H1 (cell line): ENCODE results near the gene MRC2. TPM values are rescaled to one million over a fixed set of nuclear protein-coding genes. Genes with fewer than 3 reads are reported as not detected.

Experiments
- CTCF ChIA-PET: fragments of 300-600 bp; sonication (Branson Sonifier 250); formaldehyde crosslinking; loops from one replicate; lab custom pipeline; 2021; ENCODE audit not compliant: partially characterized antibody; lab: Charles Lee
- POLR2A ChIA-PET: fragments of 300-600 bp; sonication (Branson Sonifier 250); formaldehyde crosslinking; loops from one replicate; lab custom pipeline; 2021; ENCODE audit warnings: inconsistent platforms; ENCODE audit not compliant: partially characterized antibody; lab: Charles Lee
- DNase-seq, 2 experiments: peaks; one replicate each; pipeline versions ENCODE4 v3.0.0 to v3.0.0-alpha.2; 2010 to 2022; ENCODE audit warnings: low spot score in 2 of 2, low read depth in 1 of 2, mixed read lengths in 1 of 2
- FAIRE-seq: peaks from 2 replicates; lab custom pipeline; 2011; peaks lifted over from hg19 to GRCh38; lab: Jason Lieb, UNC
- H2AFZ ChIP-seq: 2 replicates; pipeline ENCODE4 v1.8.1; 2012; ENCODE audit warnings: low read length, inconsistent platforms
- H2AK5ac ChIP-seq: 2 replicates; pipeline ENCODE4 v1.6.1; 2013; ENCODE audit warnings: low read depth, low read length
- H2BK120ac ChIP-seq: replicated peaks from 2 replicates; pipeline ENCODE3; 2013; ENCODE audit warnings: low read depth, low read length, inconsistent platforms
- H2BK12ac ChIP-seq: 2 replicates; pipeline ENCODE4 v1.6.1; 2013; ENCODE audit warnings: low read depth, low read length
- H2BK15ac ChIP-seq: 2 replicates; pipeline ENCODE4 v1.6.1; 2013; ENCODE audit warnings: low read length
- H2BK20ac ChIP-seq: 2 replicates; pipeline ENCODE4 v1.6.1; 2013; ENCODE audit warnings: low read length
- H2BK5ac ChIP-seq: 2 replicates; pipeline ENCODE4 v1.6.1; 2013; ENCODE audit warnings: low read depth, low read length
- H3K14ac ChIP-seq: 2 replicates; pipeline ENCODE4 v1.6.1; 2013; ENCODE audit warnings: inconsistent platforms; ENCODE audit not compliant: insufficient read length
- H3K18ac ChIP-seq: 2 replicates; pipeline ENCODE4 v1.6.1; 2013; ENCODE audit warnings: low read length; ENCODE audit errors: extremely low read depth
- H3K23ac ChIP-seq: 2 replicates; pipeline ENCODE4 v1.6.1; 2013; ENCODE audit warnings: inconsistent platforms; ENCODE audit not compliant: insufficient read length
- H3K23me2 ChIP-seq: 2 replicates; pipeline ENCODE4 v1.6.1; 2013; ENCODE audit warnings: low read depth, low read length
- H3K27ac ChIP-seq: 2 replicates; pipeline ENCODE4 v1.6.1; 2011; ENCODE audit warnings: low read depth, low read length, inconsistent platforms
- H3K27me3 ChIP-seq, 4 experiments: replicated peaks in 1 of 4; 1 replicate in 1 of 4; 2 replicates in 3 of 4; pipeline versions ENCODE4 v1.6.1 to v1.8.1; 2011 to 2013; ENCODE audit warnings: low read length in 3 of 4, mild to moderate bottlenecking in 3 of 4, inconsistent platforms in 2 of 4, mixed read lengths in 2 of 4, moderate library complexity in 1 of 4; ENCODE audit not compliant: control insufficient read depth in 3 of 4, insufficient read depth in 3 of 4; ENCODE audit errors: extremely low read depth in 1 of 4
- H3K36me3 ChIP-seq, 4 experiments: 2 replicates each; pipeline versions ENCODE4 v1.6.1 to v1.8.1; 2011 to 2013; ENCODE audit warnings: mild to moderate bottlenecking in 4 of 4, low read length in 3 of 4, moderate library complexity in 2 of 4, control low read depth in 1 of 4, inconsistent platforms in 1 of 4; ENCODE audit not compliant: insufficient read depth in 4 of 4, control insufficient read depth in 2 of 4
- H3K4ac ChIP-seq: replicated peaks from 2 replicates; pipeline ENCODE3; 2013; ENCODE audit warnings: low read length, low read depth, mixed read lengths, inconsistent platforms; ENCODE audit not compliant: insufficient read length
- H3K4me1 ChIP-seq, 4 experiments: replicated peaks in 1 of 4; 1 replicate in 1 of 4; 2 replicates in 3 of 4; pipeline versions ENCODE4 v1.6.1 to v1.8.1; 2011 to 2013; ENCODE audit warnings: low read length in 3 of 4, inconsistent platforms in 2 of 4, mixed read lengths in 1 of 4; ENCODE audit not compliant: insufficient read depth in 4 of 4, control insufficient read depth in 3 of 4
- H3K4me2 ChIP-seq, 2 experiments: 2 replicates each; pipeline versions ENCODE4 v1.6.1 to v1.8.1; 2011 to 2013; ENCODE audit warnings: low read depth in 2 of 2, low read length in 2 of 2, control low read depth in 1 of 2, inconsistent platforms in 1 of 2, mild to moderate bottlenecking in 1 of 2; ENCODE audit not compliant: insufficient read depth in 1 of 2
- H3K4me3 ChIP-seq, 4 experiments: fragments of 200-600, 300-600 bp in 1 of 4; sonication (generic), shearing (Covaris generic), sonication (Bioruptor Twin) in 1 of 4; 2 replicates each; pipeline versions ENCODE4 v1.5.1 to v1.8.1; 2011 to 2016; ENCODE audit warnings: low read length in 4 of 4, low read depth in 3 of 4, control low read depth in 2 of 4, inconsistent platforms in 2 of 4, mild to moderate bottlenecking in 2 of 4, mixed read lengths in 1 of 4, moderate library complexity in 1 of 4; ENCODE audit not compliant: insufficient read depth in 2 of 4; ENCODE audit errors: extremely low read depth in 1 of 4
- H3K56ac ChIP-seq: replicated peaks from 2 replicates; pipeline ENCODE3; 2013; ENCODE audit warnings: low read depth, mild to moderate bottlenecking, mixed read lengths, low read length, inconsistent platforms; ENCODE audit not compliant: insufficient read length
- H3K79me1 ChIP-seq: 2 replicates; pipeline ENCODE4 v1.6.1; 2013; ENCODE audit warnings: low read depth, low read length, control low read depth
- H3K79me2 ChIP-seq, 2 experiments: 2 replicates each; pipeline versions ENCODE4 v1.6.1 to v1.8.1; 2012 to 2013; ENCODE audit warnings: low read length in 2 of 2, mild to moderate bottlenecking in 2 of 2, inconsistent platforms in 1 of 2; ENCODE audit not compliant: insufficient read depth in 2 of 2, control insufficient read depth in 1 of 2
- H3K9ac ChIP-seq, 4 experiments: replicated peaks in 1 of 4; 1 replicate in 1 of 4; 2 replicates in 3 of 4; pipeline versions ENCODE4 v1.6.1 to v1.8.1; 2011 to 2013; ENCODE audit warnings: low read depth in 3 of 4, low read length in 3 of 4, control low read depth in 2 of 4, mild to moderate bottlenecking in 2 of 4, moderate library complexity in 2 of 4, inconsistent platforms in 1 of 4; ENCODE audit errors: extremely low read depth in 1 of 4
- H3K9me3 ChIP-seq, 2 experiments: 2 replicates each; pipeline versions ENCODE4 v1.6.1 to v1.8.1; 2012 to 2013; ENCODE audit warnings: mild to moderate bottlenecking in 2 of 2, moderate library complexity in 2 of 2, control low read depth in 1 of 2, inconsistent platforms in 1 of 2, low read depth in 1 of 2, low read length in 1 of 2, mixed read lengths in 1 of 2; ENCODE audit not compliant: insufficient read depth in 2 of 2
- H4K20me1 ChIP-seq, 2 experiments: replicated peaks in 1 of 2; 2 replicates each; pipeline versions ENCODE3 to v1.8.1; 2011 to 2013; ENCODE audit warnings: inconsistent platforms in 2 of 2, low read length in 2 of 2, mild to moderate bottlenecking in 1 of 2; ENCODE audit not compliant: insufficient read depth in 2 of 2, control insufficient read depth in 1 of 2
- H4K5ac ChIP-seq: 2 replicates; pipeline ENCODE4 v1.6.1; 2013; ENCODE audit warnings: low read length, low read depth, mixed read lengths, inconsistent platforms; ENCODE audit not compliant: insufficient read length
- H4K8ac ChIP-seq: 2 replicates; pipeline ENCODE4 v1.8.0; 2013; ENCODE audit warnings: mild to moderate bottlenecking, moderate library complexity, low read length, inconsistent platforms; ENCODE audit not compliant: insufficient read depth; ENCODE audit errors: extremely low read depth
- H4K91ac ChIP-seq: replicated peaks from 2 replicates; pipeline ENCODE3; 2013; ENCODE audit warnings: low read length, mixed read lengths, inconsistent platforms; ENCODE audit not compliant: insufficient read length
- ASH2L ChIP-seq: fragments of 200-600, 300-600 bp; sonication (generic); IDR thresholded peaks from one replicate; pipeline ENCODE4 v1.7.1; 2017; ENCODE audit warnings: low read length
- BRCA1 ChIP-seq: IDR thresholded peaks from 2 replicates; pipeline ENCODE4 v1.6.1; 2012; ENCODE audit warnings: low read depth, low read length, improper control_type of control experiment
- CREB1 ChIP-seq: IDR thresholded peaks from 2 replicates; pipeline ENCODE4 v1.6.1; 2012; ENCODE audit warnings: inconsistent platforms
- E2F6 ChIP-seq: IDR thresholded peaks from 2 replicates; pipeline ENCODE4 v1.6.1; 2012; ENCODE audit warnings: inconsistent platforms
- RBBP5 ChIP-seq: IDR thresholded peaks from 2 replicates; pipeline ENCODE4 v1.7.1; 2012; ENCODE audit warnings: low read depth, mild to moderate bottlenecking, inconsistent platforms, low read length, moderate library complexity, borderline replicate concordance
- RXRA ChIP-seq: IDR thresholded peaks from 2 replicates; pipeline ENCODE4 v1.6.1; 2011; ENCODE audit warnings: low read depth, mild to moderate bottlenecking, low read length, moderate library complexity; ENCODE audit not compliant: insufficient read depth
- SAP30 ChIP-seq: fragments of 300-600 bp; sonication (generic); IDR thresholded peaks from 2 replicates; pipeline ENCODE4 v1.7.1; 2012; ENCODE audit warnings: low read length, moderate library complexity, mild to moderate bottlenecking, inconsistent platforms; ENCODE audit not compliant: insufficient read depth, insufficient replicate concordance
- SIRT6 ChIP-seq: IDR thresholded peaks from one replicate; pipeline ENCODE4 v1.7.1; 2012; ENCODE audit warnings: low read length, inconsistent platforms
- SIX5 ChIP-seq: IDR thresholded peaks from 2 replicates; pipeline ENCODE4 v1.6.1; 2011; ENCODE audit warnings: mild to moderate bottlenecking, low read depth, low read length
- TAF7 ChIP-seq: optimal IDR thresholded peaks from 2 replicates; pipeline ENCODE3; 2011; ENCODE audit warnings: low read depth, mild to moderate bottlenecking, inconsistent platforms, low read length, moderate library complexity, borderline replicate concordance
- TCF12 ChIP-seq: IDR thresholded peaks from 2 replicates; pipeline ENCODE4 v1.6.1; 2011; ENCODE audit warnings: low read depth, mild to moderate bottlenecking, low read length
- WGBS, 2 experiments: shearing (Covaris generic) in 1 of 2; methylation state at CpG; one replicate each; pipeline versions ENCODE4 v1.1.6 to v1.1.7; 2013 to 2015; ENCODE audit warnings: low lambda C conversion rate in 2 of 2, mixed read lengths in 2 of 2, inconsistent platforms in 1 of 2, low coverage in 1 of 2, missing lambda C conversion rate in 1 of 2; ENCODE audit not compliant: insufficient replicate concordance in 2 of 2, insufficient coverage in 1 of 2, insufficient read length in 1 of 2; ENCODE audit errors: extremely low coverage in 1 of 2, missing lambda C conversion rate in 1 of 2; 5-methylcytosine and 5-hydroxymethylcytosine counted together
- polyA plus RNA-seq, 7 experiments: library from polyadenylated mRNA; depleted of rRNA in 3 of 7; stranded (reverse) in 5 of 7; unstranded in 2 of 7; fragments of >200 nt in 5 of 7; fragments of 200-250 nt in 2 of 7; gene quantifications; 1 replicate in 5 of 7; 2 replicates in 1 of 7; 4 replicates in 1 of 7; pipeline versions ENCODE4 v1.2.1 to v1.2.3, GENCODE V29; 2011 to 2013; ENCODE audit warnings: missing spikeins in 2 of 7, mixed read lengths in 2 of 7
- total RNA-seq: library from RNA; stranded (reverse); fragmentation: NEBNext Ultra II Directional; extraction: Animal tissue kit (Norgen Biotek cat#: 25700); gene quantifications from 2 replicates; pipeline ENCODE4 v1.2.1, GENCODE V29; 2021

Gene MRC2
- total and polyA plus RNA-seq, 2 of the 8 experiments (the other 6 are each of a cell fraction or from before 2014, with no cell fraction given), result 7.0 to 24.2 TPM

DNA sequence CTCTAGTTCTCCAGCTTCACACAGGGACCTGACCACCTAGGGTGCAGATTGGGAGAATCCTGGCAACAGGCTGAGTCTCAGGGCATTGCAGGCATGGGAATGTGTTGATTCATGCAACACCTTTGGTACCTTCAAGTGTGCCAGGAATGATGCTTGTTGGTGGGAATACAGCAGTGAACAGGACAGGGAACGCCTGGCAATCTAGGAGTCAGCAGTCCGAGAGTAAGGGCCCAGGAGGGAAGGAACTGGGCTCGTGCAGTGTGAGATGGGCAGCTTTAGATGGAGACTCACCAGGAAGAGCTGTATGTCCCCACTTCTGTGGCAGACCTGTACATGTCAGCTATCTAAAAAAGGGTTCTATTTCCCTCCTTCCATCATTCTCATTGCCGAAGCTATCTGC lies 12.0 kb upstream of the MRC2 start:
- peaks cover 7 to 22% (median 11%) of the 10 kb centered on the region in 4 experiments for H3K36me3 ChIP-seq
- no peak overlapping the region for H2BK20ac ChIP-seq
- H3K56ac ChIP-seq, result no peak overlapping the region
- H3K79me1 ChIP-seq, result peaks cover 3% of the 10 kb centered on the region; the same call in 1 of the 2 replicates
- no peak overlapping the region for H3K4ac ChIP-seq
- H2BK120ac ChIP-seq, result no peak overlapping the region
- WGBS, 2 experiments, result 82% methylated on average over 4 of the region's 4 CpGs; no CpG with 5 or more reads in 1 of the 2 experiments
- H4K91ac ChIP-seq, result no peak overlapping the region
- H3K18ac ChIP-seq, result no peak overlapping the region
- no peak overlapping the region for H4K8ac ChIP-seq
- DNase-seq (no peak), FAIRE-seq (no peak)
- H3K23me2 ChIP-seq, result no peaks in the 10 kb centered on the region
- H3K4me1 ChIP-seq, result peaks cover 0 to 12% (median 6%) of the 10 kb centered on the region in 4 experiments; a peak in 6 of 7 replicates
- no peak overlapping the region for H3K4me2 ChIP-seq
- POLR2A ChIA-PET, result no interaction called here
- H4K20me1 ChIP-seq, result no peaks in the 10 kb centered on the region
- H3K9me3 ChIP-seq, result no peaks in the 10 kb centered on the region
- H3K27me3 ChIP-seq, result no peaks in the 10 kb centered on the region
- no peak overlapping the region for H2AFZ ChIP-seq
- 0 out of 2 replicates have a peak overlapping the region, but pooled peaks have one; percentile 15 for H2BK5ac ChIP-seq
- H3K23ac ChIP-seq, result no peak overlapping the region
- TF ChIP-seq RBBP5 (no peak), E2F6 (no peak), BRCA1 (no peak), RXRA (no peak), SIX5 (no peak), SAP30 (no peak), TAF7 (no peak), TCF12 (no peak), CREB1 (no peak), ASH2L (no peak), SIRT6 (no peak)
- TF ChIP-seq, all 59 proteins: peak for 0
- Histone ChIP-seq H3K27ac (no peak overlapping the region), H3K79me2 (no peaks in the 10 kb centered on the region), H4K5ac (no peak overlapping the region), H2AK5ac (no peak overlapping the region), H2BK15ac (no peak overlapping the region), H3K9ac (no peak overlapping the region), H3K14ac (no peak overlapping the region), H3K4me3 (no peak overlapping the region), H2BK12ac (0 out of 2 replicates have a peak overlapping the region, but pooled peaks have one; percentile 30)
- CTCF ChIA-PET, result interaction anchor here (0.6 to 1.6 kb wide), 5 partner anchors 12 to 78 kb away, joined by 3 to 4 read pairs (median 3); no protein-coding TSS in a partner anchor
